Measurements from ENCODE around the gene YOD1.
A peak's percentile ranks its signal among the peaks of the same experiment; 100 is the strongest.

The YOD1 gene

GRCh38 chr1:207072233-207072632, 21.2 kb upstream of the YOD1 start:
- DNase-seq, result no peak

GRCh38 chr1:207071426-207071825, 20.4 kb upstream of the YOD1 start:
- no peak for DNase-seq

GRCh38 chr1:207070811-207071210, 19.8 kb upstream of the YOD1 start:
- no peak for DNase-seq

- DNase-seq, result no peak
Measured at GRCh38 chr1:207069858-207070506, 19.0 kb upstream of the YOD1 start.

GRCh38 chr1:207069061-207069460, 18.1 kb upstream of the YOD1 start:
- DNase-seq, result no peak

- DNase-seq, result no peak
Measured at GRCh38 chr1:207067665-207068064, 16.7 kb upstream of the YOD1 start.

GRCh38 chr1:207067185-207067584, 16.2 kb upstream of the YOD1 start:
- no peak for DNase-seq

- DNase-seq, result no peak
Measured at GRCh38 chr1:207064561-207064960, 13.6 kb upstream of the YOD1 start.

- DNase-seq, result no peak
Measured at GRCh38 chr1:207063014-207063413, 12.0 kb upstream of the YOD1 start.

- DNase-seq, result no peak
Measured at GRCh38 chr1:207062058-207062457, 11.1 kb upstream of the YOD1 start.

GRCh38 chr1:207060596-207060995, 9.6 kb upstream of the YOD1 start:
- no peak for DNase-seq

- no peak for DNase-seq
Measured at GRCh38 chr1:207059881-207060280, 8.9 kb upstream of the YOD1 start.

- DNase-seq, result no peak
Measured at GRCh38 chr1:207058878-207059867, 8.2 kb upstream of the YOD1 start.

GRCh38 chr1:207058252-207058651, 7.2 kb upstream of the YOD1 start:
- DNase-seq, result no peak

GRCh38 chr1:207056673-207057072, 5.7 kb upstream of the YOD1 start:
- no peak for DNase-seq

- DNase-seq, result no peak
Measured at GRCh38 chr1:207055386-207056001, 4.5 kb upstream of the YOD1 start.

- DNase-seq, result no peak
Measured at GRCh38 chr1:207054491-207054890, 3.5 kb upstream of the YOD1 start.

GRCh38 chr1:207052911-207053769, 2.1 kb upstream of the YOD1 start, which contains the start of gene PFKFB2:
PFKFB2 (plus strand) TSS chr1:207053275; CDS start chr1:207054718, 1,443 bp downstream.
- peak; percentile 93 for DNase-seq

GRCh38 chr1:207050480-207051190, 373 bp downstream of the YOD1 start:
- DNase-seq, result peak; percentile 92

- DNase-seq, result peak; percentile 53
Measured at GRCh38 chr1:207049974-207050391, 1.0 kb downstream of the YOD1 start.

GRCh38 chr1:207049514-207049913, 1.5 kb downstream of the YOD1 start:
- no peak for DNase-seq

- no peak for DNase-seq
Measured at GRCh38 chr1:207049054-207049453, 2.0 kb downstream of the YOD1 start.
